Left ventricle myocardium inferior (tissue), 1 donor: ENCODE measurements around the gene TAB2. TPM values are rescaled to one million over a fixed set of nuclear protein-coding genes. Genes with fewer than 3 reads are reported as not detected.
"Not testable (repeated sequence)": the region's sequence is repeated elsewhere in the genome, so short reads cannot be mapped to it uniquely, and the experiment has no call there.

Source experiments
- DNase-seq: peaks from one replicate; pipeline ENCODE4 v3.0.0-alpha.2; 2020
- H3K27ac ChIP-seq: fragments of 200-600 bp; replicated peaks from 2 replicates; pipeline ENCODE4 v1.8.0; 2021
- H3K27me3 ChIP-seq: fragments of 200-600 bp; 2 replicates; pipeline ENCODE4 v1.8.0; 2021; ENCODE audit warnings: low read depth
- H3K36me3 ChIP-seq: fragments of 200-600 bp; 2 replicates; pipeline ENCODE4 v1.8.0; 2021
- H3K4me1 ChIP-seq: fragments of 200-600 bp; 2 replicates; pipeline ENCODE4 v1.8.0; 2021
- H3K4me3 ChIP-seq: fragments of 200-600 bp; 2 replicates; pipeline ENCODE4 v1.8.0; 2021; ENCODE audit warnings: mild to moderate bottlenecking, moderate library complexity
- H3K9me3 ChIP-seq: fragments of 200-600 bp; replicated peaks from 2 replicates; pipeline ENCODE4 v1.8.0; 2021
- CTCF ChIP-seq: fragments of 200-600 bp; IDR thresholded peaks from 2 replicates; pipeline ENCODE4 v1.8.0; 2021; ENCODE audit warnings: antibody characterized with exemption, mild to moderate bottlenecking, borderline replicate concordance
- intact Hi-C: fragments of 100-400 bp; cut with micrococcal nuclease; formaldehyde crosslinking; loops from one replicate; pipeline ENCODE4 v1.11.0; 2022
- total RNA-seq: library from RNA; stranded (reverse); fragmentation: NEBNext Ultra II Directional; extraction: Animal tissue kit (Norgen Biotek cat#: 25700); gene quantifications from one replicate; pipeline ENCODE4 v1.2.1, GENCODE V29; 2021
- donor health status: DM: no; HTN: yes; CAD: no; lungs with severe emphysema.

Gene TAB2
- total RNA-seq, 1 donor from 2014 or later = 56.7 TPM

- H3K4me1 ChIP-seq = peaks cover 53% of the 10 kb centered on the region
- no peak for TF ChIP-seq CTCF
- H3K36me3 ChIP-seq = no peaks in the 10 kb centered on the region
- no peaks in the 10 kb centered on the region for H3K9me3 ChIP-seq
- intact Hi-C loops = no loop called here
- peak; percentile 92 for DNase-seq
- peak overlapping the region; percentile 99 for H3K27ac ChIP-seq
- peaks cover 14% of the 10 kb centered on the region for H3K27me3 ChIP-seq
- H3K4me3 ChIP-seq = peak overlapping the region; percentile 98
These were observed 520 bp upstream of the TAB2 start for GRCh38 chr6:149316740-149317643.

- peak overlapping the region; percentile 98 for H3K4me3 ChIP-seq
- DNase-seq = no peak
- H3K36me3 ChIP-seq = no peaks in the 10 kb centered on the region
- no peak for TF ChIP-seq CTCF
- no peaks in the 10 kb centered on the region for H3K27me3 ChIP-seq
- intact Hi-C loops = no loop called here
- no peaks in the 10 kb centered on the region for H3K9me3 ChIP-seq
- peak overlapping the region; percentile 99 for H3K27ac ChIP-seq
- peaks cover 69% of the 10 kb centered on the region for H3K4me1 ChIP-seq
These were observed 1.2 kb downstream of the TAB2 start for GRCh38 chr6:149318581-149319286.

GRCh38 chr6:149319422-149319821 lies 1.9 kb downstream of the TAB2 start:
- no peak for TF ChIP-seq CTCF
- peaks cover 76% of the 10 kb centered on the region for H3K4me1 ChIP-seq
- H3K27me3 ChIP-seq = no peaks in the 10 kb centered on the region
- H3K9me3 ChIP-seq = no peaks in the 10 kb centered on the region
- peak overlapping the region; percentile 99 for H3K27ac ChIP-seq
- intact Hi-C loops = no loop called here
- peak overlapping the region; percentile 98 for H3K4me3 ChIP-seq
- H3K36me3 ChIP-seq = no peaks in the 10 kb centered on the region
- no peak for DNase-seq

GRCh38 chr6:149320016-149320415 lies 2.5 kb downstream of the TAB2 start:
- H3K9me3 ChIP-seq, intact Hi-C loops, DNase-seq, H3K27me3 ChIP-seq, H3K36me3 ChIP-seq: not testable (repeated sequence)
- Histone ChIP-seq H3K27ac (peak overlapping the region; percentile 99), H3K4me1 (peaks cover 82% of the 10 kb centered on the region), H3K4me3 (peak overlapping the region; percentile 98)

- H3K36me3 ChIP-seq = no peaks in the 10 kb centered on the region
- no peaks in the 10 kb centered on the region for H3K27me3 ChIP-seq
- peak overlapping the region; percentile 21 for H3K27ac ChIP-seq
- no peak overlapping the region for H3K4me3 ChIP-seq
- no peaks in the 10 kb centered on the region for H3K9me3 ChIP-seq
- no peak for TF ChIP-seq CTCF
- no peak for DNase-seq
- intact Hi-C loops = no loop called here
- peaks cover 90% of the 10 kb centered on the region for H3K4me1 ChIP-seq
These were observed 3.3 kb downstream of the TAB2 start for GRCh38 chr6:149320796-149321195.
